HG02763 (cell line): Measurements from ENCODE around the gene TNXB.
A peak's percentile ranks its signal among the peaks of the same experiment; 100 is the strongest.

ENCODE experiments used
- ATAC-seq: cut with Tn5 transposase; IDR thresholded peaks from one replicate; pipeline ENCODE4 v1.9.1; 2021; ENCODE audit warnings: mild to moderate bottlenecking, moderate library complexity; ENCODE audit not compliant: unreplicated experiment

TNXB gene, protein sequence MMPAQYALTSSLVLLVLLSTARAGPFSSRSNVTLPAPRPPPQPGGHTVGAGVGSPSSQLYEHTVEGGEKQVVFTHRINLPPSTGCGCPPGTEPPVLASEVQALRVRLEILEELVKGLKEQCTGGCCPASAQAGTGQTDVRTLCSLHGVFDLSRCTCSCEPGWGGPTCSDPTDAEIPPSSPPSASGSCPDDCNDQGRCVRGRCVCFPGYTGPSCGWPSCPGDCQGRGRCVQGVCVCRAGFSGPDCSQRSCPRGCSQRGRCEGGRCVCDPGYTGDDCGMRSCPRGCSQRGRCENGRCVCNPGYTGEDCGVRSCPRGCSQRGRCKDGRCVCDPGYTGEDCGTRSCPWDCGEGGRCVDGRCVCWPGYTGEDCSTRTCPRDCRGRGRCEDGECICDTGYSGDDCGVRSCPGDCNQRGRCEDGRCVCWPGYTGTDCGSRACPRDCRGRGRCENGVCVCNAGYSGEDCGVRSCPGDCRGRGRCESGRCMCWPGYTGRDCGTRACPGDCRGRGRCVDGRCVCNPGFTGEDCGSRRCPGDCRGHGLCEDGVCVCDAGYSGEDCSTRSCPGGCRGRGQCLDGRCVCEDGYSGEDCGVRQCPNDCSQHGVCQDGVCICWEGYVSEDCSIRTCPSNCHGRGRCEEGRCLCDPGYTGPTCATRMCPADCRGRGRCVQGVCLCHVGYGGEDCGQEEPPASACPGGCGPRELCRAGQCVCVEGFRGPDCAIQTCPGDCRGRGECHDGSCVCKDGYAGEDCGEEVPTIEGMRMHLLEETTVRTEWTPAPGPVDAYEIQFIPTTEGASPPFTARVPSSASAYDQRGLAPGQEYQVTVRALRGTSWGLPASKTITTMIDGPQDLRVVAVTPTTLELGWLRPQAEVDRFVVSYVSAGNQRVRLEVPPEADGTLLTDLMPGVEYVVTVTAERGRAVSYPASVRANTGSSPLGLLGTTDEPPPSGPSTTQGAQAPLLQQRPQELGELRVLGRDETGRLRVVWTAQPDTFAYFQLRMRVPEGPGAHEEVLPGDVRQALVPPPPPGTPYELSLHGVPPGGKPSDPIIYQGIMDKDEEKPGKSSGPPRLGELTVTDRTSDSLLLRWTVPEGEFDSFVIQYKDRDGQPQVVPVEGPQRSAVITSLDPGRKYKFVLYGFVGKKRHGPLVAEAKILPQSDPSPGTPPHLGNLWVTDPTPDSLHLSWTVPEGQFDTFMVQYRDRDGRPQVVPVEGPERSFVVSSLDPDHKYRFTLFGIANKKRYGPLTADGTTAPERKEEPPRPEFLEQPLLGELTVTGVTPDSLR (N-terminal part only)

DNA sequence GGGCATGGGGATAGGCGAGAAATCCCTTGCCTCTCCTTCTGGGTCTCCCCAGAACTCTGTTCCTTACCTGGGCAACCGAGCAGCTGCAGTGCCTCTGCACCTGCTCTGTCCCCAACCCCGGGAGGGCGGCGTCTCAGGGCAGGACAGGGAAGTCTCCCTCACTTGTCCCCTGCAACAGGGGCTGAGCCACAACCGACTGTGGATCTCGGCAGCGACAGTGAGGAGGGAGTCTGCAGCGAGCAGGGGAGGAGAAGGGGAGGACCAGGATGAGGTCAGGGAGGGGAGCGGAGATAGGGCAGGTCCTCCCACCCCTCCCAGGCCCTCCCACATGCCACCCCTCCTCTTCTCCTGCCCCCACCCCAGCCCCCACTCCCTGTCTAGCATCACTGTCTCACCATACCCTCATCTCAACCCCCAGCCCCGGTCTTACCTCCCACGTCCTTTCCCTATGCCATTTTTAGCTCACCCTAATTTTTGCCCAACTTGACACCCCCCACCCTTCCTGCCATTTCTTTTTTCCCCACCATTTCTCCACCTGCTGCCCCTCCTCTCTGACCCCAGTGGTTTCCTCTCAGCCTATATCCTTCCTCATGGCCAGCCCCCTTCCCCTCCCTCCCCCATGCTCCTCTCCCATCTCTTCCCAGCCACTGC lies at the start of gene TNXB:
TNXB (minus strand) TSS at position 225 of the 651 bp plus-strand sequence. CDS start 11,140 bp downstream, outside the sequence.
- no peak for ATAC-seq

DNA sequence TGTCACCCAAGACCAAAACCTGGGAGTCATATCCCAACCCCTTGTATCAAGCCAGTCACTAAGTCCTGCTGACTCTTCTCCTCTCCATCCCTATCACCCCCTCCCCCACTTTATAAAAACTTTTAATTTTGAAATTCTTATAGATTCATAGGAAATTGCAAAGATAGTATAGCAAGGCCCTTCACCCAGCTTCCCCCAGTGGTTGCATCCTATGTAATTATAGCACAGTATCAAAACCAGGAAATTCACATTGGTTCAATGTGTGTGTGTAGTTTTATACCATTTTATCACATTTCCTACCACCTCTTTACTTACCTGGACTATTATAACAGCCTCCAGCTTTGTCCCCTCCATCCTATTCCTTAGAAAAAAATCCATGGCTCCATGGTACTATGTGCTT lies 48.9 kb upstream of the TNXB start:
- no peak for ATAC-seq

DNA sequence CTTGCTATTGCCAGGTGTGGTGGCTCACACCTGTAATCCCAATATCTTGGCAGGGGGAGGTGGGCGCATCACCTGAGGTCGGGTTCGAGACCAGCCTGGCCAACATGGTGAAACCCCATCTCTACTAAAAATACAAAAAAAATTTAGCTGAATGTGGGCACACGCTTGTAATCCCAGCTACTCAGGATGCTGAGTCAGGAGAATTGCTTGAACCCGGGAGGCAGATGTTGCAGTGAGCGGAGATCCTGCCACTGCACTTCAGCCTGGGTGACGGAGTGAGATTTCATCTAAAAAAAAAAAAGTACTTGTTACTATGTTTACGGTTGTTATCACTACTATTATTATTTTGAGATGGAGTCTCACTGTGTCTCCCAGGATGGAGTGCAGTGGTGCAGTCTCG lies 47.8 kb upstream of the TNXB start:
- ATAC-seq, result no peak

DNA sequence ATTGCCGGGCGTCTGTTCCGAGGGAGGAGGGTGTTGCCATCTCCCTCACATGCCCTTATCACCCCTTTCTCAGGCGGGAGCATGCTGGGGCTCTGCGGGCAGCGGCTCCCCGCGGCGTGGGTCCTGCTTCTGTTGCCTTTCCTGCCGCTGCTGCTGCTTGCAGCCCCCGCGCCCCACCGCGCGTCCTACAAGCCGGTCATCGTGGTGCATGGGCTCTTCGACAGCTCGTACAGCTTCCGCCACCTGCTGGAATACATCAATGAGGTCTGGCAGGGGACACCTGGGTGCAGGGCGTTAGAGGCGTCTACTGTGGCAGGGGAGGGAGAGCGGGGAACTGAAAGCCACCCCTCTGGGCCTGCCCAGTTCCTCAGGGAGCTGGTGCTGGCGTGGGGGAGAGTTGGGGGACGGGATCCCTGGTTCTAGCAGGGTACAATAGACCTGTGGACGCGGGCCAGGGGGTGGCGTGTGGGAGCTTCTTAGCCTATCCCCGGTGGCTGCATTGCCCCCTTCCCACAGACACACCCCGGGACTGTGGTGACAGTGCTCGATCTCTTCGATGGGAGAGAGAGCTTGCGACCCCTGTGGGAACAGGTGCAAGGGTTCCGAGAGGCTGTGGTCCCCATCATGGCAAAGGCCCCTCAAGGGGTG lies 45.5 kb upstream of the TNXB start:
- ATAC-seq, result peak; percentile 56

DNA sequence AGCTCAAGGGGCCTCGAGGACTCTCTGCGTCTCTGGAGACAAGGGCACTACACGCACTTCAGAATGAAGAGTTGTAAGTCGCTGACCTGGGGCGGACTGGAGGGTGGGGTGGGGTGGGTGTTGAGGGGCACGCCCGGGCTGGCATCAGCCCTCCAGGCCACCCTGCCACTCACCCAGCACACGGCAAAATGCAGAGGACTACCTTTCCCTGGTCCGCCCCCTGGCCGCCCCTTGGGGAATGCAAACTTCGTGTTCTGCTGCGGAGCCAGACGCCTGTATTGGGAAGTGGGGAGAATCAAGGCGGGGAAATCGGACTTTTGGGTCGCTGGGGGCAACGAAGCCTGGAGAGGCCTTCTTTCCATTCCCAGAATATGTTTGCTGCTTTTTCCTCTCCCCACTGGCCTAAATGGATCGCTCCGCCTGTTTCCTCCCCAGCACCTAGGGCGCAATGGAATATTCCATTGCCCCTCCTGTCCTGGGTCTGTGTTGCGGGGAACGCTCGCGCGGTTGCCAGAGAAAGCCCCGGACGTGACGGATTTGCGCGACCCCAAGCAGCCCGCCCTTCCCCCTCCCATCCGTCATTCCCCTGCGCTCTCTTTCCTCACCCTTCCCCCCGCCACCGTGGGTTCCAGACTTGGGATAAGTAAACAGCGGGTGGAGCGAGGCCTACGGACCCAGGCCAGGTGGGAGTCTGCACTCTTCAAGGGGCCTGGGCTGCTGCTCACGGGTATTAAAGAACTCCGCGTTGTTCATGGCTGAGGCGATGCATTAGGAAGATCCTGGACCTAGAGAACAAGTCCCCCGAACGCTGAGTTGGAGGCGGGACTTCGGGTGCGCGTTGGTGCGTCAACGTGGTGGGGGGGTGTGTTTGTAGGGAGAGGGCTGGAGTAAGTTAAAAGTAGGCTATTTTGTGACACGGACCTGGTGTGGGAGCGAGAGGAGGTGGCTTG lies 44.7 kb upstream of the TNXB start, which contains the start of gene PPT2:
PPT2 (plus strand) TSS at position 578 of the 950 bp plus-strand sequence. CDS start 454 bp downstream, outside the sequence.
- peak; percentile 23 for ATAC-seq

DNA sequence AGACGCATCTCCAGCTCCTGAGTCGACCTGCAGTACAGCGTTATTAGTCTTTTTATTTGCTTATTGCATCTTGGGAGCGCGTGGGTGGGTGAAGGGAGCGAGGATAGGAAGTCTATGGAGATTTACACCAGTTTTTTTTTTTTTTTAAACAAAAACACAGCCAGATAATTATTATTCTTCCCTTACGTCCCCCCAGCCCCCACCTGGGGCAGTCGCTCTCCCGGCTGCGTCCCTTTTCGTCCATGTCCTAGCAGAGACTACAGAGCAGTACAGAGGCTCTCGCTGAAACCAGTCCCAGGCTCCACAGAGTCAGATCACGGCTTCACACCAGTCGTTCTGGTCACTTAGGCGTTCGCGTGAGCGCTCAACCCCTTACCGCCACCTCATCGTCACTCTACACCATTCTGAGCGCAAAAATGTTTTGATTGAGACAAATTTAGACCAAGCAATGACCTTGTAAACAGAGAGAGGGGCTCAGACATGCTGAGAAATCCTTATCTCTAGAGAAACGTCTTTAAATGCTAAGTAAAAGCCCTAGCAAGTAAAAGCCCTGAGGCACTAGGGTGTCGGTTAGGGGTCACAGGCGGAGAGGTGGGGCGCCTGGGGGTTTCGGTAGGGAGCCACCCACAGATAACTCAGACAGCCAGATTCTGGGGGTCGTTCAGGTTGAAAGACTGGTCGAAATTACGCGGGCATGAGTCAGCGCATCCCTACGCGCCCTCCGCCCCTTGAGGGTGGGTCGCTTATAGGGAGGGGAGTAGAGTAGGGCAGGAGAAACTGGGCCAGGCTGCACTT lies 43.8 kb upstream of the TNXB start:
- ATAC-seq, result no peak

DNA sequence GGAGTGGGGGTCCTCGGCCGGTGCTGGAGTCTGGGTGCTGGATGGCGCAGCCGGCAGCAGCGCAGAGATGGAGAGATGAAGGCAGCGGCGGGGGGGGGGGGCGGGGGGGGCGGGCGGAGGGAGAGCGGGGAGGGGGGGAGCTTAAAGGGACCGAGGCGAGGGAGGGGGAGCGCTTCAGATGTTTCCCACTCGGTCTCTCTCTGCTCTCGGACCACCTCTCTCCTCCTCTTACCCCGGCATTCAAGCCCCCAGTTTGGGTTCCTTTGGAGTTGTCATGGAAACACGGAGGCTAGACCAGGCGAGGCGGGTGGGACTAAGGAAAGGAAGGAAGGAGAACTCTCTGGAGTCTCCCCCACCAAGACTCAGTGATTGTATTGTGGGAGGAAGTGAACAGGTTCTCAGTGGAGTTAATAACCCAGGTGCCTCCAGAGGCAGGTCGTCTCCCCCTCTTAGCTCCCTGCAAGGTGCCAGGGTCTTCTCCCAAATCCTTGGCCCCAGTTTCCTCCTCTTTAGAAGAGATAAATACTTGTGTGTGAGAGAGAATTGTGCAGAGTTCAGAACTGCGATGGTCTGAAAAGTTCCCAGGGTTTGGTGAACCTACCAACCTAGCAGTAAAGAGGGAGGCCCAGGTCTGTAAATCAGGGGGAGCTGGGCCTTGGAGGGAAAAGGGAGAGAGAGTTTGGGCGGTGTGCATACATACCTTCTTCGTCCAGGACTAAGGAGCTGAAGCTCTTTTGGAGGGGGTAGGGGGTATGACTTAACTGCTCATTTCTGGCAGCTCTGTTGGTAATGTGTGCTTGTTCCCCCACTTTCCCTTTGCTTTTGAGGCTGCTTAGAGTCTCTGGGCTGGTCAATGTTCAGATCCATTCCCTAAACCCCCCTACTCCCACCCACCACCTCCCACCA lies 43.0 kb upstream of the TNXB start, which contains the start of gene PRRT1:
PRRT1 (minus strand) TSS at position 77 of the 906 bp plus-strand sequence. CDS start 112 bp downstream, outside the sequence.
- ATAC-seq, result no peak

DNA sequence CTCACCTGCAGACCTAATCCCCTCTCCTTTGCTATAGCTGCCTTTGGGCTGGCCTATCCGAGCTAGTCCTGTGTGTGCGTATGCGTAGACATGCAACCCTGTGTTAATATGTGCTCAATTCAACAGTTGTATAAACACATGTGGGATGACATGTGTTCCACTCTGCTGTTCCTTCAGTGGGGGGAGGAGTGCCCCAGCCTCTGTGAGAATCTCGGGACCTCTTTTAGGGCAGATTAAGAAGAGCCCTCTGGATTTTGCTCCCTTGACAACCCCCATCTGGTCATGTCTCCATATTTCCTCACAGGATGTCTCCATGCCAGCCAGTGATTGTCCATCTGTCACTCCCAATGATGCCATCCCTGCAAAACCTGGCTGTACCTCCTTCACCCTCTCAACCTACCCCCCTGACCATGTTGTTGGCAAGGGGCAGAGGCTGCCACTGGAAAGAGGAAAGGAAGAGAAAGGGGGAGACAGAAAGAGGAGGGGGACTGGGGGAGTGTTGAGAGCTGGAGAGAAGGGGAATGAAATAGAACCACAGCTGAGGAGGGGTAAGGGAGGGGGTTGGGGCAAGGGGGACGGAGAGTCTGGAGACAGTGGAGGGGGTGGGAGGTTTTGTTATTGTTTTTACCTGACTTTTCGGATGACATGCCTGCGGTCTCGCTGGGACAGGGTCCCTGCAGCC lies 42.2 kb upstream of the TNXB start:
- no peak for ATAC-seq

DNA sequence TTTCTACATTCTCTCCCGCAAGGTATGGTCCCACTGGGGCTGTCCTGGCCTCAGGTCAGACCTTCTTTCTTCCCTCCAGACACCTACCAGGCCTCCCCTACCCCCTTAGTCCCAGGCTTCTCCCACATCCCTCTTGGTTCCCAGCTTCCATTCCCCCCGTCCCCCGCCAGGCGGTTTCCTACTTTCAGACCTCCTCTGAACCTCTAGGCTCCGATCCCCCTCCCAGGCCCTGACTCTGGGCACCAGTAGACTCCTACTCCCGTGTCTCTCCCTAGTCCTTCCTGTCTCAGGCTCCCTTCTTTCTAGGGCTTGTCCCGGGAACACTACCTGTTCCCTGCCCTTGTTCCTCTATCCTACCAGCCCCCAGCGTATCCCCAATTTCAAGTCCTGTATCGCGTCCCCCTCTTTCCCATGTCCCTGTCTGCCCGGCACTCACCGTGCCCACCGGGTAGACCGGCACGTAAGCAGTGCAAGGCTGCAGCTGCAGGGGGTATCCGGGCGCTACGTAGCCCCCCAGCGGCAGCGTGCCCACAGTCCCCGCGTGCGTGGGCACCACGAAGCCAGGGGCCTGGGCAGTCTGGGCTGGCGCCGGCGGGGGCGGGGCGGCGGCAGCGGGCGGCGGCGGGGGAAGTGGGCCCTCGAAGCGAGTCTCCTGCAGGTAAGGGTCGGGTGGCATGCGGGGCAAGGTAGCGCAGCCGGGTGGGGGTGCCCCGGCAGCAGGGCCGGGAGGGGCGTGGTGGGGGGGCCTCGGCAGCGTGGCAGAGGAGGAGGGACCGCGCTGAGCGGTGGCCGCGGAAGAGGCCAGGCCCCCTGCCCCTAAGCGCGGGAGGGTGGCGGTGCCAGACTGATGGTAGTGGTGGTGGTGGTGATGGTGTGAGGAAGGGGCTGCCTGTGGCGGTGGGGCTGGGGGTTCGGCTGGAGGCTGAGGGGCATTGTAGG lies 41.1 kb upstream of the TNXB start:
- ATAC-seq, result no peak

DNA sequence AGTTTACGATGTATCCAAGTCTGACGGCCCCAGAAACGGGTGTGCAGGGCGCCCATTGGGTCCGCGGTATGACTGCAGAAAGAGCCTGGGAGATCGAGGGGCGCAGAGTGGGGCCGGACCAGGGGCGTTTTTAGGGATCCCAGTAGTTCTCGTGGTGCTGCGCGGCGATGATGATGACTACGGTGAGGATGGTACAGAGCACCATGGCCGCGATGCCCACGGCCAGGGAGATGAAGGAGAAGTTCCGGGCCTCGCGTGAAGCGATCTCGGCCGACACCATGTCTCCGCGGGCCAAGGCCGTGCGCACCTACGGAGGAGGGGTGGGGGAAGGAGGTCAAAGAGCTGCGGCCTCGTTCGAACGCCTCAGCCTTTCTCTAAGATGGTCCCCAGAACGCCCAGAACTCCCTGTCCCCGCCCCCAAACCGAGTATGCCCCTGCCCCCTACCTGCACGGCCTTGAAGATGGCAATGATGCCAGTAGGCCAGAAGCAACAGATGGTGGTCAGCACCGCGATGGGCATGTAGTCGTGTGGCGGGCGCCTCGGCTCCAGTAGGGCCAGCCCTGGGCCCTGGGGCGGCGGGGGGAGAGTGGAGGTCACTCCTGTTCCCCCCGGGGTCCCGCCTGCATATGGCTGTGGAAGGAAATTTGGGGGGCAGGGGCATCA lies 40.1 kb upstream of the TNXB start:
- no peak for ATAC-seq

DNA sequence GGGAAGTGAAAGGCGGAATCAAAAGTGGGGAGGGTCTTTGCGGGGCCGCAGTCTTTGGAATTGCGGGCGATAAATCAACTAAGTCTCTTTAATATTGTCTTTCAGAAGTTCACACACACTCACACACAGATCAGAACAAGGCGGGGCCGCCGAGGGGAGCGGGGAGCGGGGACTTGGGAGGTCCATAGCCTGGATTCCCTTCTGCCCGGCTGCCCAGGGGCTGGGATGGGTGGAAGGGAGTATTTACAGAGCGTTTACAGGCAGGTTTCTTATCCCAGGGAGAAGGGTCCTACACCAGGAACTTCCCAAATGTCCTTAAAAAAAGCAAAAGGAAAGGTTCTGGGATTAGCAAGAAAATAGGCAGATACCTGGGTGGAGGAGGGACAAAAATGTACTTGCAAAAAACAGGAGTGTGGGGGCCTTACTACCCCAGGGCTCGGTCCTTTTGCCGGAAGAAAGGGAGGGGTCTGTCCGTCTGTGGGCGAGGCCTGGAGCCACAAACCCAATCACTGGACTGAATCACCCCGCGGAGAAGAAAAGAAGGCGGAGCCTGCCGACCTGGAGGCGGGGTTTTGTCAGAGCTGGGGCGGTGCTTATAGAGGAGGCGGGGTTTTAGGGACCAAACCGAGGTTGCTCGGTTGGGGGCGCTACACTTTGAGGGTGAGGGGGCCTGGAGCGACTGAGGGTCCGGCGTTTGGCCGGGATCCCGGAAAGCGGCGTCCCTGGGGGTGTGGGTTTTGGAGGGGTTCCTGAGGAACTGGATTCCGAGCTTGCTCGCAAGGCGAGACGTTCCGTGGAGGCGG lies 39.4 kb upstream of the TNXB start:
- ATAC-seq, result no peak

DNA sequence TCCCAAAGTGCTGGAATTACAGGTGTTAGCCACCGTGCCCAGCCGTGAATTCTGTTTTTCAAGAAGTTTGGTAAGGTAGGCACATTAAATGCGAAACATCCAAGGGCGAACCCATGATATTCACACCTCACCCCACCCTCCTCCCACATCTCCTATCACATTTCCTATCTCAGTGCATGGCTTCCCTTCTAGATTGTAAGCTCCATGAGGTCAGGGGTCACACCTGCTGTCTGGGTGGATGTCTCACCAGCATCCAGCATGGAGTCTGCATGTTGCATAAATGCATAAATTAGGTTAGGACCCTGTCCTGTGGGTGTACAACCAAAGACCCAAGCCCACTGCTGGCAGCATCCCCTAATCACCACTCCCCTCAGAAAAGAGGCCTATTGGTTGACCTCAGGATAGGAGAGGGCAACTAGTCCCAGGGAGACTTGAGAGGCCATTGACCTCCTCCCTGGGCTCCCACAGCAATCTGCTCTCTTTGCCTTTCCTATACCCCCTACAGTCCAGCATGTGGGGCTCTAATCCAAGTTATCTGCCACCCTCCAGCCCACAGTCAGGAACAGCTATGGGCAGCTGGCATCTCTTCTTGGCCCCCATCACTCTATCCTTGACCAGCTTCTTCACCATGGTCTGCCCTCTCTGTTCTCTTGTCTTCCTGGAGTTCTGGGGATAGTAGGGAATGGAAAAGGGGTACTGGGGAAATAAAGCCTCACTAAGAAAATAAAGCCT lies 38.4 kb upstream of the TNXB start:
- no peak for ATAC-seq

DNA sequence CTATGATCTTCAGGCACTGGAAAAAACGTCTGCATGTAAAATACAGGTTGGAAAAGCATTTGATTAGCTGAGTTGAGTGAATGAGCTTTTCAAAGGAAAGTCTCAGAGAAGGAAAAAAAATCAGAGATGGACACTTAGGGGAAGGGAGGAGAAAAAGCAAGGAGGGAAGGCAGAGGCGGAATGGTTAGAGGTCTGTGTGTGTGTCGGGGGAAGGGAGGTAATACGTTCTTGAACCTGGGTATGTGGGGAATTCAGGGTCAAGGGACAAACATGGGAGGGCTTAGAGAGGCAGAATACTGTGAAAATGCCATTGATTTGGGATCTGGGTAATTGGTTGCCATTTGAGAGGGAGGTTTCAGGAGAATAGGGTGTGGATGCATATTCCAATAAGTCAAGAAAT lies 37.5 kb upstream of the TNXB start:
- ATAC-seq, result no peak
